GM12892 (cell line): ENCODE data around the gene MED22.
"Not testable (repeated sequence)": the region's sequence is repeated elsewhere in the genome, so short reads cannot be mapped to it uniquely, and the experiment has no call there.

Source experiments
- DNase-seq: peaks from one replicate; pipeline ENCODE4 v3.0.0; 2011; ENCODE audit not compliant: insufficient read length
- FAIRE-seq: peaks from 2 replicates; lab custom pipeline; 2011; peaks lifted over from hg19 to GRCh38; lab: Jason Lieb, UNC
- POLR2A ChIP-seq: IDR thresholded peaks from 2 replicates; pipeline ENCODE4 v1.6.1; 2011; ENCODE audit warnings: low read depth, low read length, control low read depth
- POLR2AphosphoS5 ChIP-seq: IDR thresholded peaks from 2 replicates; pipeline ENCODE4 v1.6.1; 2011; ENCODE audit warnings: low read depth, low read length, control low read depth
- TAF1 ChIP-seq: IDR thresholded peaks from 2 replicates; pipeline ENCODE4 v1.6.1; 2011; ENCODE audit warnings: low read depth, mild to moderate bottlenecking, control low read depth, low read length, borderline replicate concordance

The MED22 gene

GRCh38 chr9:133384736-133385321 is 36.9 kb upstream of the MED22 start:
- FAIRE-seq (no peak), DNase-seq (no peak)
- TF ChIP-seq POLR2A (no peak), TAF1 (no peak), POLR2AphosphoS5 (no peak)

GRCh38 chr9:133383438-133383837 is 35.5 kb upstream of the MED22 start:
- no peak for DNase-seq
- FAIRE-seq: no peak
- TF ChIP-seq POLR2A (no peak), POLR2AphosphoS5 (no peak), TAF1 (no peak)

- FAIRE-seq: no peak
- no peak for DNase-seq
- no peak for TF ChIP-seq TAF1
- TF ChIP-seq POLR2A: no peak
- TF ChIP-seq POLR2AphosphoS5: no peak
These were observed 34.7 kb upstream of the MED22 start for GRCh38 chr9:133382507-133383141.

GRCh38 chr9:133380734-133381133 is 32.8 kb upstream of the MED22 start:
- TF ChIP-seq POLR2A (no peak), POLR2AphosphoS5 (no peak), TAF1 (no peak)
- FAIRE-seq (no peak), DNase-seq (no peak)

- TF ChIP-seq POLR2A: no peak
- no peak for TF ChIP-seq POLR2AphosphoS5
- FAIRE-seq (no peak), DNase-seq (no peak)
These were observed 31.5 kb upstream of the MED22 start for GRCh38 chr9:133379153-133380086.

GRCh38 chr9:133378408-133378962 is 30.6 kb upstream of the MED22 start:
- FAIRE-seq: no peak
- TF ChIP-seq POLR2A (no peak), TAF1 (no peak), POLR2AphosphoS5 (no peak)

GRCh38 chr9:133377721-133378216 is 29.8 kb upstream of the MED22 start:
- DNase-seq (no peak), FAIRE-seq (no peak)
- TF ChIP-seq POLR2AphosphoS5 (no peak), TAF1 (no peak)

More at GRCh38 chr9:133378408-133378962, 30.6 kb upstream of the MED22 start:
- no peak for DNase-seq

GRCh38 chr9:133377280-133377679 is 29.3 kb upstream of the MED22 start:
- not testable (repeated sequence) for FAIRE-seq, DNase-seq

GRCh38 chr9:133375724-133376654 is 28.1 kb upstream of the MED22 start, which contains the start of the genes STKLD1 and SURF4:
STKLD1 (plus strand) TSS chr9:133376366; CDS start chr9:133376474, 108 bp downstream.
SURF4 (minus strand) TSS chr9:133376060; CDS start chr9:133375969, 91 bp downstream.
- peak; percentile 100 for DNase-seq
- peak; percentile 95 for FAIRE-seq
- TF ChIP-seq POLR2AphosphoS5: peak; percentile 82
- peak; percentile 85 for TF ChIP-seq TAF1
- TF ChIP-seq POLR2A: peak; percentile 91

- DNase-seq (peak; percentile 54), FAIRE-seq (no peak)
- TF ChIP-seq POLR2AphosphoS5: no peak
- TF ChIP-seq TAF1: no peak
- no peak for TF ChIP-seq POLR2A
These were observed 27.3 kb upstream of the MED22 start for GRCh38 chr9:133375116-133375723.
